Epithelial cell of esophagus (primary cell): ENCODE data around the gene RARB.

Experiments
- DNase-seq: peaks from one replicate; pipeline ENCODE4 v3.0.0; 2010; ENCODE audit warnings: low read depth
- H3K4me3 ChIP-seq: 2 replicates; pipeline ENCODE4 v1.5.1; 2011; ENCODE audit warnings: mild to moderate bottlenecking, low read length, control low read depth
- TF ChIP-seq, protein P1 (sequence below): IDR thresholded peaks from 2 replicates; pipeline ENCODE4 v1.5.1; 2011; ENCODE audit warnings: low read depth, mild to moderate bottlenecking, low read length, control low read depth, inconsistent platforms; ENCODE audit not compliant: insufficient read depth; ENCODE audit errors: missing control alignments

Gene RARB

GRCh38 chr3:25444273-25444672 lies 16.2 kb downstream of the RARB start:
- TF ChIP-seq, protein P1, sequence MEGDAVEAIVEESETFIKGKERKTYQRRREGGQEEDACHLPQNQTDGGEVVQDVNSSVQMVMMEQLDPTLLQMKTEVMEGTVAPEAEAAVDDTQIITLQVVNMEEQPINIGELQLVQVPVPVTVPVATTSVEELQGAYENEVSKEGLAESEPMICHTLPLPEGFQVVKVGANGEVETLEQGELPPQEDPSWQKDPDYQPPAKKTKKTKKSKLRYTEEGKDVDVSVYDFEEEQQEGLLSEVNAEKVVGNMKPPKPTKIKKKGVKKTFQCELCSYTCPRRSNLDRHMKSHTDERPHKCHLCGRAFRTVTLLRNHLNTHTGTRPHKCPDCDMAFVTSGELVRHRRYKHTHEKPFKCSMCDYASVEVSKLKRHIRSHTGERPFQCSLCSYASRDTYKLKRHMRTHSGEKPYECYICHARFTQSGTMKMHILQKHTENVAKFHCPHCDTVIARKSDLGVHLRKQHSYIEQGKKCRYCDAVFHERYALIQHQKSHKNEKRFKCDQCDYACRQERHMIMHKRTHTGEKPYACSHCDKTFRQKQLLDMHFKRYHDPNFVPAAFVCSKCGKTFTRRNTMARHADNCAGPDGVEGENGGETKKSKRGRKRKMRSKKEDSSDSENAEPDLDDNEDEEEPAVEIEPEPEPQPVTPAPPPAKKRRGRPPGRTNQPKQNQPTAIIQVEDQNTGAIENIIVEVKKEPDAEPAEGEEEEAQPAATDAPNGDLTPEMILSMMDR, result no peak
- no peak for DNase-seq
- no peak overlapping the region for H3K4me3 ChIP-seq

DNA sequence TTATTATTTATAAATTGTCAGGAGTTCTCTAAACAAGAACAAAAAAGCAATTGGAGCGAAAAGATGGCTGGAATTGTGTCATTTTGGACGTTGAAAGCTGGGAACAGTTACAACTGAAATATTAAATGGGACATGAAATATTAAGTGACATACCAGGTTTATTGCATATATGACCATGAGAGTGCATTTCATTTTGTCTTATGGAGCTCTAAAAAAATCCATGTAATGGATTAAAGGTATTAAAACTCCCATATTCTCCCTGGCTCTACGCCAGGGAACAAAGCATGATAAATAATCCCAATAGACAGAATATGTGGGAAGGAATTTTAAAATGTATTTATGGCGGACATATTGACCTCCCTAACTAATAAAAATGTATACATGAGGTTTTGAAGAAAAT lies 17.7 kb downstream of the RARB start:
- no peak for DNase-seq
- TF ChIP-seq, protein P1, result no peak
- no peak overlapping the region for H3K4me3 ChIP-seq

DNA sequence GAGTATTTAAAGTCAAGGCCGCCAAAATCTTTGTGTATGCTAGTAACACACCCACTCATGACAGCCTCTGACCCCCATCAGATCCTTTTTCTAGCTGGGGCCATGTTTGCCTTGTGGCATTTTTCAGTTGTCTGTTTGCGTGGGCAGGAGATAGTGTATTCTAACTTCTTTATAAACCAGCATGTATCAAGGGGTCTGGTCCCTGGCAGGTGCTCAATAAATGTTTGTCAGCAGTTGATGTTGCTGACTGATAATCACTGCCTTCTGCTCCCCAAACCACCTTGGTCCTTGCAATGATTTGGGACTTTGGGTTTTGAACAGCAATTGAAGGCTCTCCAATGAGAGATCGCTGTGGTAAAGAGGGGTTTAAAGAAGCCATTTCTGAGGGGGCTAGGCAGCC lies 19.2 kb downstream of the RARB start:
- no peak for DNase-seq
- no peak overlapping the region for H3K4me3 ChIP-seq
- TF ChIP-seq, protein P1, result no peak

GRCh38 chr3:25447925-25448324 lies 19.9 kb downstream of the RARB start:
- no peak overlapping the region for H3K4me3 ChIP-seq
- no peak for DNase-seq
- TF ChIP-seq, protein P1, result no peak

- no peak overlapping the region for H3K4me3 ChIP-seq
- TF ChIP-seq, protein P1, result no peak
- DNase-seq, result peak; percentile 28
Observed at GRCh38 chr3:25448750-25449692, 21.0 kb downstream of the RARB start.

DNA sequence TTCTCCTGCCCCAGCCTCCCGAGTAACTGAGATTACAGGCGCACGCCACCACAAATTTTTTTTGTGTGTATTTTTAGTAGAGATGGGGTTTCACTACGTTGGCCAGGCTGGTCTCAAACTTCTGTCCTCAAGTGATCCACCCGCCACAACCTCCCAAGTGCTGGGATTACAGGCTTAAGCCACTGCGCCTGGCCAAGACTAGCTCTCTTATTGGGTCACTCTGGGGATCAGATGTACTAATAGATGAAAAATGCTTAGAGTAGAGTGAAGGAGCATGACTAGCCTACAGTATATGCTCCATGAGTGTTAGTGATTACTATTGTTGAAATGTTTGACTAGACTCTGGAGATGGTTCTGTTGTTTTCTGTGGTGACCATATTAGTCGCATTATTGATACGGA lies 21.8 kb downstream of the RARB start:
- TF ChIP-seq, protein P1, result no peak
- DNase-seq, result no peak
- no peak overlapping the region for H3K4me3 ChIP-seq

DNA sequence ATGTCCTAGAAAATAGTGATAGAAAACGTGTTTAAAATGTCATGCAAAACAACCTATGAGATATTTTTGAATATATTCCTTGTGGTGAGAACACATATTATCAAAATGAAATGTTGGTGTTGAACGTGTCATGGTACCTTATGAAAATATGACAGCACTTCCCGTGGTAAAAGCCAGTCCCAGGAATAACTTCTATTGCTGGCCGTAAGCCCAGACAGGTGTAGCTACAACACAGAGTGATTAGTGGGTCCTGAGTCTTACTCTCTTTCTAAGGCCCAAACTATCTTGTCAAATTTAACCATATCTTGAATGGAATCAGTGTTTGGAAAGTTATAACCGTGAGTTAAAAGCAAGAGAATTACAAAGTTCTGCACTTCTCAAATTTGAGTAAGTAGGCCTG lies 24.1 kb downstream of the RARB start:
- TF ChIP-seq, protein P1, result no peak
- H3K4me3 ChIP-seq, result no peak overlapping the region
- no peak for DNase-seq
